ENCODE data around the gene DLG2. TPM values are rescaled to one million over a fixed set of nuclear protein-coding genes. Genes with fewer than 3 reads are reported as not detected.

The DLG2 gene
- total RNA-seq, 1 experiment from 2014 or later: 17.5 TPM

DNA sequence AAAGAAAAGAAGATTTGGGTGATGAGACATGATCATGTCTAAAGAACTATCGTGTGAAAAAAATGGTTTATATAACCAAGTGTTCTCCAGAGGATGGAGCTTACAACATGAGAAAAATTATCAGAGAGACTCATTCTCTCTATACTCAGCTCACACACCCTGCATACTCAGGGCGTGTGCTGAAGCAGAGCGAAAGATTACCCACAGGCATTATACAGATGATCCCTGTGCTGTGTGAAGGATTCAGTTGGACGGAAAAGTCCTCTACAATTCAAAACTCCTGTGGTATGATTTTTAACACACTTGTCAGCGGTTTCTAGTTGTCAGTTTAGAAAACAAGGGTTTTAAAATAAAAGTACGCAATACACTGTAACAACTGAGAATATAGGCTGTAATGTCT, 267.3 kb downstream of the DLG2 start:
- no peaks in the 10 kb centered on the region for H3K9me3 Mint-ChIP-seq
- no peak for DNase-seq (ENCODE audit: low spot score)
- ChIA-PET CTCF (no interaction called here), POLR2A (no interaction called here)
- peak; percentile 22; the same call in 1 of the 2 replicates for ATAC-seq
- no peak overlapping the region for H3K27ac Mint-ChIP-seq
- no peaks in the 10 kb centered on the region for H3K27me3 Mint-ChIP-seq (ENCODE audit: low read depth)
- H3K4me3 Mint-ChIP-seq: no peak overlapping the region
- peaks cover 18% of the 10 kb centered on the region for H3K4me1 Mint-ChIP-seq
- TF ChIP-seq RELA (CRISPR knock-in tag; IDR thresholded peaks at IDR 0.05; ENCODE audit: borderline replicate concordance): no peak
- TF ChIP-seq GRHL2 (CRISPR knock-in tag; IDR thresholded peaks at IDR 0.05; ENCODE audit: insufficient replicate concordance, severe bottlenecking): no peak
- no peak for TF ChIP-seq CBFB (CRISPR knock-in tag; IDR thresholded peaks at IDR 0.05; ENCODE audit: low read depth)
- TF ChIP-seq ESRRA (CRISPR knock-in tag; IDR thresholded peaks at IDR 0.05; ENCODE audit: borderline replicate concordance): no peak
- TF ChIP-seq, protein P1, sequence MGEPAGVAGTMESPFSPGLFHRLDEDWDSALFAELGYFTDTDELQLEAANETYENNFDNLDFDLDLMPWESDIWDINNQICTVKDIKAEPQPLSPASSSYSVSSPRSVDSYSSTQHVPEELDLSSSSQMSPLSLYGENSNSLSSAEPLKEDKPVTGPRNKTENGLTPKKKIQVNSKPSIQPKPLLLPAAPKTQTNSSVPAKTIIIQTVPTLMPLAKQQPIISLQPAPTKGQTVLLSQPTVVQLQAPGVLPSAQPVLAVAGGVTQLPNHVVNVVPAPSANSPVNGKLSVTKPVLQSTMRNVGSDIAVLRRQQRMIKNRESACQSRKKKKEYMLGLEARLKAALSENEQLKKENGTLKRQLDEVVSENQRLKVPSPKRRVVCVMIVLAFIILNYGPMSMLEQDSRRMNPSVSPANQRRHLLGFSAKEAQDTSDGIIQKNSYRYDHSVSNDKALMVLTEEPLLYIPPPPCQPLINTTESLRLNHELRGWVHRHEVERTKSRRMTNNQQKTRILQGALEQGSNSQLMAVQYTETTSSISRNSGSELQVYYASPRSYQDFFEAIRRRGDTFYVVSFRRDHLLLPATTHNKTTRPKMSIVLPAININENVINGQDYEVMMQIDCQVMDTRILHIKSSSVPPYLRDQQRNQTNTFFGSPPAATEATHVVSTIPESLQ (CRISPR knock-in tag; IDR thresholded peaks at IDR 0.05): no peak
- no peak for TF ChIP-seq HMGA2 (CRISPR knock-in tag; IDR thresholded peaks at IDR 0.05)
- TF ChIP-seq ZNF232 (CRISPR knock-in tag; IDR thresholded peaks at IDR 0.05): no peak
- TF ChIP-seq, protein P2, sequence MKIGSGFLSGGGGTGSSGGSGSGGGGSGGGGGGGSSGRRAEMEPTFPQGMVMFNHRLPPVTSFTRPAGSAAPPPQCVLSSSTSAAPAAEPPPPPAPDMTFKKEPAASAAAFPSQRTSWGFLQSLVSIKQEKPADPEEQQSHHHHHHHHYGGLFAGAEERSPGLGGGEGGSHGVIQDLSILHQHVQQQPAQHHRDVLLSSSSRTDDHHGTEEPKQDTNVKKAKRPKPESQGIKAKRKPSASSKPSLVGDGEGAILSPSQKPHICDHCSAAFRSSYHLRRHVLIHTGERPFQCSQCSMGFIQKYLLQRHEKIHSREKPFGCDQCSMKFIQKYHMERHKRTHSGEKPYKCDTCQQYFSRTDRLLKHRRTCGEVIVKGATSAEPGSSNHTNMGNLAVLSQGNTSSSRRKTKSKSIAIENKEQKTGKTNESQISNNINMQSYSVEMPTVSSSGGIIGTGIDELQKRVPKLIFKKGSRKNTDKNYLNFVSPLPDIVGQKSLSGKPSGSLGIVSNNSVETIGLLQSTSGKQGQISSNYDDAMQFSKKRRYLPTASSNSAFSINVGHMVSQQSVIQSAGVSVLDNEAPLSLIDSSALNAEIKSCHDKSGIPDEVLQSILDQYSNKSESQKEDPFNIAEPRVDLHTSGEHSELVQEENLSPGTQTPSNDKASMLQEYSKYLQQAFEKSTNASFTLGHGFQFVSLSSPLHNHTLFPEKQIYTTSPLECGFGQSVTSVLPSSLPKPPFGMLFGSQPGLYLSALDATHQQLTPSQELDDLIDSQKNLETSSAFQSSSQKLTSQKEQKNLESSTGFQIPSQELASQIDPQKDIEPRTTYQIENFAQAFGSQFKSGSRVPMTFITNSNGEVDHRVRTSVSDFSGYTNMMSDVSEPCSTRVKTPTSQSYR (CRISPR knock-in tag; IDR thresholded peaks at IDR 0.05): no peak
- TF ChIP-seq SMAD4 (CRISPR knock-in tag; IDR thresholded peaks at IDR 0.05): no peak
- TF ChIP-seq NR3C1 (CRISPR knock-in tag; conservative IDR thresholded peaks at IDR 0.05; ENCODE audit: low read depth): no peak
- TF ChIP-seq IRF1 (CRISPR knock-in tag; IDR thresholded peaks at IDR 0.05): no peak
- no peaks in the 10 kb centered on the region for H3K36me3 Mint-ChIP-seq

- ATAC-seq: no peak
- DNase-seq (ENCODE audit: low spot score): no peak
- Mint-ChIP-seq H3K9me3 (peaks cover 2% of the 10 kb centered on the region; the same call in 1 of the 2 replicates), H3K27me3 (ENCODE audit: low read depth) (no peaks in the 10 kb centered on the region), H3K36me3 (peaks cover 5% of the 10 kb centered on the region), H3K4me1 (peaks cover 22% of the 10 kb centered on the region), H3K27ac (no peak overlapping the region), H3K4me3 (no peak overlapping the region)
- ChIA-PET CTCF (no interaction called here), POLR2A (no interaction called here)
- TF ChIP-seq, protein P3, sequence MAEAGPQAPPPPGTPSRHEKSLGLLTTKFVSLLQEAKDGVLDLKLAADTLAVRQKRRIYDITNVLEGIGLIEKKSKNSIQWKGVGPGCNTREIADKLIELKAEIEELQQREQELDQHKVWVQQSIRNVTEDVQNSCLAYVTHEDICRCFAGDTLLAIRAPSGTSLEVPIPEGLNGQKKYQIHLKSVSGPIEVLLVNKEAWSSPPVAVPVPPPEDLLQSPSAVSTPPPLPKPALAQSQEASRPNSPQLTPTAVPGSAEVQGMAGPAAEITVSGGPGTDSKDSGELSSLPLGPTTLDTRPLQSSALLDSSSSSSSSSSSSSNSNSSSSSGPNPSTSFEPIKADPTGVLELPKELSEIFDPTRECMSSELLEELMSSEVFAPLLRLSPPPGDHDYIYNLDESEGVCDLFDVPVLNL (CRISPR knock-in tag; IDR thresholded peaks at IDR 0.05; ENCODE audit: borderline replicate concordance, low read depth): no peak
- TF ChIP-seq, protein P4, sequence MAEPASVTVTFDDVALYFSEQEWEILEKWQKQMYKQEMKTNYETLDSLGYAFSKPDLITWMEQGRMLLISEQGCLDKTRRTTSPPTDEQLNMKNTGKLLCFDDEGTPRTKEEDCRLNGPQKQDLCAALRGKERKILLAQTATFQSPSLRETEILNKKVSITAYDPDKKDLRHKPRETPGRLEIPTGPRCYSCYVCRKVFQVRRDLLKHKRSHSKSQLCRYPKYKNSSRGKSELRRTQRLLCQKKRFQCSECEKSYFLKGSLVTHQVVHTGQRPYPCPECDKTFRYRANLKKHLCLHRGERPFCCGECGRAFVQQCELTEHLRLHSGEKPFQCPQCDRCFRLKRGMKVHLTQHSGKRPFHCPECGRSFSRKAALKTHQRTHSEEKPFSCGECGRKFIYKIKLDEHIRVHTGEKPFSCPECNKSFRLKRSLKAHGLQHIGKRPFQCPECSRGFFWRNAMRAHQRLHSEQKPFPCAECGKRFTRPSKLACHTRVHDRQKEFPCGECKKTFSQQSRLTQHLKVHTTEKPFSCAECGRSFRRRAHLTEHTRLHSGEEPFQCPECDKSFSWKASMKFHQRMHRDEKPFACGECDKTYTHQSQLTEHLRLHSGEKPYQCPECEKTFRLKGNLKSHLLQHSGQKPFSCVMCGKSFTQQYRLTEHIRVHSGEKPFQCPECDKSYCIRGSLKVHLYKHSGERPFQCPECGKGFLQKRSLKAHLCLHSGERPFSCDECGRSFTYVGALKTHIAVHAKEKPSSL (CRISPR knock-in tag; conservative IDR thresholded peaks at IDR 0.05): no peak
- TF ChIP-seq PRDM15 (CRISPR knock-in tag; IDR thresholded peaks at IDR 0.05): no peak
- no peak for TF ChIP-seq ZBTB21 (CRISPR knock-in tag; IDR thresholded peaks at IDR 0.05; ENCODE audit: borderline replicate concordance)
- TF ChIP-seq NFATC4 (CRISPR knock-in tag; IDR thresholded peaks at IDR 0.05): no peak
- TF ChIP-seq CBFB (CRISPR knock-in tag; IDR thresholded peaks at IDR 0.05; ENCODE audit: low read depth): no peak
- TF ChIP-seq NR3C1 (CRISPR knock-in tag; conservative IDR thresholded peaks at IDR 0.05; ENCODE audit: low read depth): no peak
- TF ChIP-seq, protein P5, sequence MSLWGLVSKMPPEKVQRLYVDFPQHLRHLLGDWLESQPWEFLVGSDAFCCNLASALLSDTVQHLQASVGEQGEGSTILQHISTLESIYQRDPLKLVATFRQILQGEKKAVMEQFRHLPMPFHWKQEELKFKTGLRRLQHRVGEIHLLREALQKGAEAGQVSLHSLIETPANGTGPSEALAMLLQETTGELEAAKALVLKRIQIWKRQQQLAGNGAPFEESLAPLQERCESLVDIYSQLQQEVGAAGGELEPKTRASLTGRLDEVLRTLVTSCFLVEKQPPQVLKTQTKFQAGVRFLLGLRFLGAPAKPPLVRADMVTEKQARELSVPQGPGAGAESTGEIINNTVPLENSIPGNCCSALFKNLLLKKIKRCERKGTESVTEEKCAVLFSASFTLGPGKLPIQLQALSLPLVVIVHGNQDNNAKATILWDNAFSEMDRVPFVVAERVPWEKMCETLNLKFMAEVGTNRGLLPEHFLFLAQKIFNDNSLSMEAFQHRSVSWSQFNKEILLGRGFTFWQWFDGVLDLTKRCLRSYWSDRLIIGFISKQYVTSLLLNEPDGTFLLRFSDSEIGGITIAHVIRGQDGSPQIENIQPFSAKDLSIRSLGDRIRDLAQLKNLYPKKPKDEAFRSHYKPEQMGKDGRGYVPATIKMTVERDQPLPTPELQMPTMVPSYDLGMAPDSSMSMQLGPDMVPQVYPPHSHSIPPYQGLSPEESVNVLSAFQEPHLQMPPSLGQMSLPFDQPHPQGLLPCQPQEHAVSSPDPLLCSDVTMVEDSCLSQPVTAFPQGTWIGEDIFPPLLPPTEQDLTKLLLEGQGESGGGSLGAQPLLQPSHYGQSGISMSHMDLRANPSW (CRISPR knock-in tag; conservative IDR thresholded peaks at IDR 0.05; ENCODE audit: low read depth): no peak
- TF ChIP-seq NR1H2 (CRISPR knock-in tag; IDR thresholded peaks at IDR 0.05): no peak
- no peak for TF ChIP-seq JAZF1 (CRISPR knock-in tag; IDR thresholded peaks at IDR 0.05)
- no peak for TF ChIP-seq ZNF317 (CRISPR knock-in tag; IDR thresholded peaks at IDR 0.05; ENCODE audit: borderline replicate concordance, low read depth)
These were observed 271.2 kb downstream of the DLG2 start for GRCh38 chr11:85355921-85356320.

Measured in WTC11 (cell line).